ENCODE data around the gene MBD6.
"Not testable (repeated sequence)": the region's sequence is repeated elsewhere in the genome, so short reads cannot be mapped to it uniquely, and the experiment has no call there.

Gene MBD6

DNA sequence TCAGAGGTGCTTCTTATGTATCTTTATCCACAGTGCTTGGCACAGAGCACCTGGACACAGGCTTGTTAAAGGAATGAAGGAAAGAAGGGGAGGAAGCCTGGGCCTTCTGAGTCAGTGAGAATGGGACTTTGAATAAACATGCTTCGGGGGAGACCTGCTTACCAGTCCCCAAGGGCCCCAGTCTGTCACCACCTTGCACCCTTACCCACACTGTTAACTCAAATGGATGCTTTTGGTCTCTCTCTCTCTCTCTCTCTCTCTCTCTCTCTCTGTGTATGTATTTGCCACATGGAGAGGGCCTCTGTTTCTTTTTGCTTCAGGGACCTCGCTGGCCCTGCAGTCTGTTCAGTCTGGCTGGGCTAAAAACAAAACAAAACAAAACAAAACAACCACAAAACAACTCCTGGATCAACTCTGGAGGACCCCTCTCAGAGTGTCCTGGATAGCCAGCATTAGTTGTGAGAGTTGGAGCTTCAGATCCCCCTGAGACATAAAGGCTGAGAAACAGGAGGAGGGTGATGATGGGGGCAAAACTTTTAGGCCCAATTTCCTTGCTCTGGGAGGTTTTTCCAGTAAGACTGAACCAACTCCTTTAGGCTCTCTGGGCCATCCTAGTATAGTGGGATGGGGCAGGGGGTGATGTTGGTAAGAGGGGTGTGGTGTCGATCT lies 29.1 kb downstream of the MBD6 start:
- DNase-seq = no peak

- DNase-seq = no peak
Measured at GRCh38 chr12:57552306-57552651, 29.7 kb downstream of the MBD6 start.

DNA sequence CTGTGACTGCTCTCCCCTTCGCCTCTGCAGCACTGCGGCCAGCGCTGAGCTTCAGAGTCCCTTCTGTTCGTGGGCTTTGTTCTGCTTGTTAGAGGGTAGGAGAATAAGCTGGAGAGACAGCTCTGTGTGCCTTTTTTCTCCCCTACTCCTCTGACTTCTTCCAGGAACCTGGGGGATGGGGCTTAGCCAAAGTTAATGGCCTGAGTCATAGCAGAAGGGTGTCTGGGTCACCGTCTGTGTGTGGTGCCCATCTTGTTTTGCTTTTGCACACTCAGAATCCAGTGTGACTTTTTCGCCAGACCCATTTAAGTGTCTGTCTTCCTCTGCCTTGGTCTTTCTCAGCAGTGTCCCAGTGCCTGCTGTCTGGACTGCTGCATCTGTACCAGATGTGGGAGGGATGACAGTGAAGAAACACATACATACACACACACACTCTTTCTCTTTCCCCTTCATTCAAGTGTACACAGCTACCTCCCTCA lies 30.2 kb downstream of the MBD6 start:
- no peak for DNase-seq

GRCh38 chr12:57553343-57554202 lies 30.9 kb downstream of the MBD6 start:
- DNase-seq = no peak

DNA sequence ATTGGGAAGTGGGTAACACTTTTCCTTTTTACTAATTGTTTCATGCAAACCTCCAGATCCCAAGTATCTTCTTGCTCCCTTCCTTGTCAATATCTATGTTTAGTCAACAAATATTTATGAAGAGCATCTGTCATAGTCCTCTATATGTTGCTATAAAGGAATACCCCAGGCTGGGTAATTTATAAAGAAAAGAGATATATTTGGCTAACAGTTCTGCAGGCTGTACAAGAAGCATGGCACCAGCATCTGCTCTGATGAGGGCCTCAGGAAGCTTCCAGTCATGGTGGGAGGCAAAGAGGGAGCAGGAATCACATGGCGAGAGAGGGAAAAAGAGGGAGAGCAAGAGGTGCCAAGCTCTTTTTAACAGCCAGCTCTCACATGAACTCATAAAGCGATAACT lies 31.8 kb downstream of the MBD6 start:
- DNase-seq = no peak

DNA sequence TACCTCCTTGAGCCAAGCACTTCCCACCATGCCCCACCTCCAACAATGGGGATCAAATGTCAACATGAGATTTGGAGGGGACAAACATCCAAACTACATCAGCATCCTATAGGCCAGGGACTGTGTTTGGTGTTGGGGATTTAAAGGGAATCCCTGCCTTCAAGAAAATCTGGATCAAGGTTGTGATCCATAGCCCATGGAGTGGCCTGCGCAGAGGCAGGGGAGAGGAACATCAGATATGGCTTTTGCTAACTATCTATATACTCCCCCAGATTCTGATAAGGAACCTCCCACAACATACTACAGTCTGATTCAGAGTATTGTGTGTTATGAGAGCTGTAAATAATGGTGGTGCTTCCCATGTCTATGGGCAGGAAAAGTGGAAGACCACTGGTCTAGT lies 32.3 kb downstream of the MBD6 start:
- no peak for DNase-seq

DNA sequence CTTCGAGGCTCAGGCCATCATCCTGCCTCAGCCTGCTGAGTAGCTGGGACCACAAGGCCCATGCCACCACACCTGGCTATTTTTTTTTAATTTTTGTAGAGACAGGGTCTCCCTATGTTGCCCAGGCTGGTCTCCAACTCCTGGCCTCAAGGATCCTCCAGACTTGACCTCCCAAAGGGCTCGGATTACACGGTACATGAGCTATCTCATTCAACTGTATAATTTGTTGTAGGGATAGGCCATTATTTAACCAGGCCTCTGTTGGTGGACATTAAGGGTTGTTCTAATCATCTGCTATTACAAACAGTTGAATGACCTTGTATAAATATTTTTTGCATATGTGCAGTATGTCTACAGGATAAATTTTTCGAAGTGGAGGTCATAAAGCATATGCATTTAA lies 36.2 kb downstream of the MBD6 start:
- no peak for DNase-seq

DNA sequence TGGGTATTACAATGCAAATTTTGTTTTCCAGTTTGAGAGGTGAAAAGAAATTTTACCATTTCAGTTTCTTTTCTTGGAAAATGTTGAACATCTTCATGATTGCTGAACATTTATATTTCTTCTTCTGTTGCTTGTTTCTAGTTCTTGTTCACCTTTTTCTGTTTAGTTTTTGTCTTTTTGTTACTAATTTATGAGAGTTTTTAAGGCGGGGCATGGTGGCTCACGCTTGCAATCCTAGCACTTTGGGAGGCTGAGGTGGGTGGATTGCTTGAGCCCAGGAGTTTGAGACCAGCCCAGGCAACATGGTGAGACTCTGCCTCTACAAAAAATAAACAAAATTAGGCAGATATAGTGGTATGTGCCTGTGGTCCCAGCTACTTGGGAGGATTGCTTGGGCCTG lies 37.9 kb downstream of the MBD6 start:
- DNase-seq = no peak

GRCh38 chr12:57561117-57561516 lies 38.5 kb downstream of the MBD6 start:
- DNase-seq = not testable (repeated sequence)

DNA sequence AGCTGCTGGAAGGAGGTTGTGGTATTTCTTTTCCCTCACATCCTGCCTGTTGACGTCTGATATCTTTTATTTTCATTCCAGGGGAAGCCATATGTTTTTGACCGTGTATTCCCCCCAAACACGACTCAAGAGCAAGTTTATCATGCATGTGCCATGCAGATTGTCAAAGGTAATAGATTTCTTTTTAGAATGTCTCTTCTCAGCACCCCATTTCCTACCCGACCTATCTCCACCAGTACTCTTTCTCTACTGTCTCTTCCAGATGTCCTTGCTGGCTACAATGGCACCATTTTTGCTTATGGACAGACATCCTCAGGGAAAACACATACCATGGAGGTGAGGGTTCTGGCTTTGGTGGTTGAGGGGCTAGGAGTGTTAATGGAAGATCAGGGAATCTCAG lies 40.7 kb downstream of the MBD6 start:
- DNase-seq = no peak

- DNase-seq = no peak
Measured at GRCh38 chr12:57564178-57564740, 41.6 kb downstream of the MBD6 start.

DNA sequence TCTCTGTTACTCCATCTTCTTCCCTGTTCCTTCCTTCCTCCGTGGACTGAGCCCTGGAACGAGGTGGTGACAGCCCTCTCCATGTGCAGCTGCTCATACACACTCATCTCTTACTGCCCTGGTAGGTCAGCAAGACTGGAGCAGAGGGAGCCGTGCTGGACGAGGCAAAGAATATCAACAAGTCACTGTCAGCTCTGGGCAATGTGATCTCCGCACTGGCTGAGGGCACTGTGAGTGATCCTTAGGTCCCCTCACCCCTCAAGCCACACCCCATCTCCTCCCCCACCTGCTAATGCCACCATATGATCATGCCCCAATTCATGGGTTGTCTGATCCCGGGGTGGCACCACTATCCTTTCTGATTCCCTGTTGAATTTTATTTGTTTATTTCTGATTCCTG lies 46.2 kb downstream of the MBD6 start:
- DNase-seq = no peak

- no peak for DNase-seq
Measured at GRCh38 chr12:57569858-57570257, 47.2 kb downstream of the MBD6 start.

DNA sequence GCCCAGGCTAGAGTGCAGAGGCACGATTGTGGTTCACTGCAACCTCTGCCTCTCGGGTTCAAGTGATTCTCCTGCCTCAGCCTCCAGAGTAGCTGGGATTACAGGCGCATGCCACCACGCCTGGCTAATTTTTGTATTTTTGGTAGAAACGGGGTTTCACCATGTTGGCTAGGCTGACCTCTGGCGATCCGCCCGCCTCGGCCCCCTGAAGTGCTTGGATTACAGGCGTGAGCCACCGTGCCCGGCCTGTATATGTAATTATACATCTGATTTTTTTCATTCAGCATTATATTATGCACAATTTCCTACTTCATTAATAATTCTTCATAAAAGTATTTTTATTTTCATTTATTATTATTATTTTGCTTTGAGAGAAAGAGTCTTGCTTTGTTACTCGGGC lies 47.8 kb downstream of the MBD6 start:
- not testable (repeated sequence) for DNase-seq

DNA sequence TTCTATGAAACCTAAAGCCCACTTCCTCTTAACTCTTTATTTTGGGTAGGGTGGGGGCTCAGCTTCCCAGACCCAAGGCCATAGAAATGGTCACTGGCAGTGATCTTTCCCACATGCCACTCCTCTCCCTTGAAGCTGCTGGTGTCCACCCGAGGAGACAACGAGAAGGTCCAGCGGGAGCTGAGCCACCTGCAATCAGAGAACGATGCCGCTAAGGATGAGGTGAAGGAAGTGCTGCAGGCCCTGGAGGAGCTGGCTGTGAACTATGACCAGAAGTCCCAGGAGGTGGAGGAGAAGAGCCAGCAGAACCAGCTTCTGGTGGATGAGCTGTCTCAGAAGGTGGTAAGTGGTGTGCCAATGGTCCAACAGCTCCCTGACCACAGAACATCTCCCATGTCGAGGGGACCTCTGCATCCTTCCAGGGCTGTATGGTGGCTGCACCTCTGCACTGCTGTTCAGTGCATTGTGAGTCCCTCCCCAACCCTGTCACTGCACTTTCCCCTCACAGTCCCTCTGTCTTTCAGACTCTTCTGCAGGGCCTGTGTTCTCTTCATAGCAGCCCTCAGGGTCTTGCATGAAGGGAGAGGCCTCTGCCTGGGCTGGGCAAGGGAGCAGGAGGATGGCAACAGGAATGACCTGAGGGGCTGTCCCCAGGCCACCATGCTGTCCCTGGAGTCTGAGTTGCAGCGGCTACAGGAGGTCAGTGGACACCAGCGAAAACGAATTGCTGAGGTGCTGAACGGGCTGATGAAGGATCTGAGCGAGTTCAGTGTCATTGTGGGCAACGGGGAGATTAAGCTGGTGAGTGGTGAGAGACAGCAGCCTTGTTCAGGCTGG lies 49.5 kb downstream of the MBD6 start:
- no peak for DNase-seq

DNA sequence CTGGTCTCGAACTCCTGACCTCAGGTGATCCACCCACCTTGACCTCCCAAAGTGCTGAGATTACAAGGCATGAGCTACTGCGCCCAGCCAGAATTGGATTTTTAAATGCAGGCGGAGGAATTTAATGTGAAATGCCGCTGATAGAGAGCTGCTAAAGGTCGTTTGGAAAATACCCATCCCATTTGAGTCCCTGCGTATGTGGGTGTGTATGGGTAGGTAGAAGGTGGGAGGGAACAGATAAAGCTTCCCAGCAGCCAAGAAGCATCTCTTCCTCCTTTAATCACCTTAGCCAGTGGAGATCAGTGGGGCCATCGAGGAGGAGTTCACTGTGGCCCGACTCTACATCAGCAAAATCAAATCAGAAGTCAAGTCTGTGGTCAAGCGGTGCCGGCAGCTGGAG lies 52.2 kb downstream of the MBD6 start:
- no peak for DNase-seq

GRCh38 chr12:57575771-57576612 lies 53.4 kb downstream of the MBD6 start:
- no peak for DNase-seq

GRCh38 chr12:57576613-57577160 lies 54.1 kb downstream of the MBD6 start:
- DNase-seq = no peak

DNA sequence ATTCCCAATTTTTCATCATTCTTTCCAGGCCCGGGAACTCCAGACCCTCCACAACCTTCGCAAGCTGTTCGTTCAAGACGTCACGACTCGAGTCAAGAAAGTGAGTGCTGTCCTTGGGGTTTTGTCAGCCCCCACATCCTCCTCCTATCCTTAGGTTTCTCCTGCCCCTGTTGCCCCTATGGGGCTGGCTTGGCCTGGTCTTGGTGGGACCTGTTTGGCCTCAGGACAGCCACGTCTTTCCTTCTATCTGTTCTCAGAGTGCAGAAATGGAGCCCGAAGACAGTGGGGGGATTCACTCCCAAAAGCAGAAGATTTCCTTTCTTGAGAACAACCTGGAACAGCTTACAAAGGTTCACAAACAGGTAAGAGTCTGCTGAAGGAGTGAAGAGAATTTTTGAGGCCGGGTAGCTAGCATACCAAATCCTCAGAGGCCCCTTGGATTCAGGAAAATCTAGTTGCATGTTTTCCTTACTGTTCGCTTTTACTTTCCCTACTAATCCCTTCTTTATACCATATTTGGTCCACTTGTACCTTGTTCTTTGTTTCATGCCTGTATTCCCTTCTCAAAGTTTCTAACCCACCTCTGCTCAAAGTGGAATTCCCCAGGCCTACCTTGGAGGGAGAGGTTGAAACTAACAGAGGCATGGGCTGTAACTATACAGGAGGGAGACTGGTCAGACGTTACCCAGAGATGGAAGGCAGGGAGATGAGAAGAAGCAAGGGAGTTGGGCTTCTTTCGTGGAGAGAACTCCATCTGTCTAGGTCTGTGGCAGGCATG lies 55.5 kb downstream of the MBD6 start:
- DNase-seq = no peak

- DNase-seq = no peak
Measured at GRCh38 chr12:57579011-57579410, 56.4 kb downstream of the MBD6 start.
